H1 (cell line): ENCODE measurements around the gene B3GLCT. TPM values are rescaled to one million over a fixed set of nuclear protein-coding genes. Genes with fewer than 3 reads are reported as not detected.

Experiments used
- BRCA1 ChIP-seq: IDR thresholded peaks from 2 replicates; pipeline ENCODE4 v1.6.1; 2012; ENCODE audit warnings: low read depth, low read length, improper control_type of control experiment
- EGR1 ChIP-seq: IDR thresholded peaks from 2 replicates; pipeline ENCODE4 v1.6.1; 2011; ENCODE audit warnings: low read depth, low read length, borderline replicate concordance
- POLR2A ChIP-seq, 2 experiments: IDR thresholded peaks; 1 replicate in 1 of 2; 2 replicates in 1 of 2; pipeline ENCODE4 v1.6.1; 2011; ENCODE audit warnings: low read depth in 2 of 2, low read length in 2 of 2, mild to moderate bottlenecking in 2 of 2; ENCODE audit errors: control extremely low read depth in 1 of 2
- RFX5 ChIP-seq: IDR thresholded peaks from 2 replicates; pipeline ENCODE4 v1.6.1; 2011; ENCODE audit warnings: low read depth, low read length, improper control_type of control experiment, borderline replicate concordance
- SAP30 ChIP-seq: fragments of 300-600 bp; sonication (generic); IDR thresholded peaks from 2 replicates; pipeline ENCODE4 v1.7.1; 2012; ENCODE audit warnings: low read length, moderate library complexity, mild to moderate bottlenecking, inconsistent platforms; ENCODE audit not compliant: insufficient read depth, insufficient replicate concordance
- SIX5 ChIP-seq: IDR thresholded peaks from 2 replicates; pipeline ENCODE4 v1.6.1; 2011; ENCODE audit warnings: mild to moderate bottlenecking, low read depth, low read length
- TAF7 ChIP-seq: optimal IDR thresholded peaks from 2 replicates; pipeline ENCODE3; 2011; ENCODE audit warnings: low read depth, mild to moderate bottlenecking, inconsistent platforms, low read length, moderate library complexity, borderline replicate concordance
- TBP ChIP-seq: IDR thresholded peaks from 2 replicates; pipeline ENCODE4 v1.6.1; 2011; ENCODE audit warnings: low read depth, low read length, improper control_type of control experiment
- polyA plus RNA-seq, 7 experiments: library from polyadenylated mRNA; depleted of rRNA in 3 of 7; stranded (reverse) in 5 of 7; unstranded in 2 of 7; fragments of >200 nt in 5 of 7; fragments of 200-250 nt in 2 of 7; gene quantifications; 1 replicate in 5 of 7; 2 replicates in 1 of 7; 4 replicates in 1 of 7; pipeline versions ENCODE4 v1.2.1 to v1.2.3, GENCODE V29; 2011 to 2013; ENCODE audit warnings: missing spikeins in 2 of 7, mixed read lengths in 2 of 7
- total RNA-seq: library from RNA; stranded (reverse); fragmentation: NEBNext Ultra II Directional; extraction: Animal tissue kit (Norgen Biotek cat#: 25700); gene quantifications from 2 replicates; pipeline ENCODE4 v1.2.1, GENCODE V29; 2021
- TF ChIP-seq, protein P1 (sequence below): fragments of 300-600 bp; sonication (generic); IDR thresholded peaks from 2 replicates; pipeline ENCODE4 v1.7.1; 2012; ENCODE audit warnings: low read length, moderate library complexity, mild to moderate bottlenecking, inconsistent platforms; ENCODE audit not compliant: insufficient replicate concordance

The B3GLCT gene
- total and polyA plus RNA-seq, 2 of the 8 experiments (the other 6 are each of a cell fraction or from before 2014, with no cell fraction given) = 1.5 to 4.1 TPM

DNA sequence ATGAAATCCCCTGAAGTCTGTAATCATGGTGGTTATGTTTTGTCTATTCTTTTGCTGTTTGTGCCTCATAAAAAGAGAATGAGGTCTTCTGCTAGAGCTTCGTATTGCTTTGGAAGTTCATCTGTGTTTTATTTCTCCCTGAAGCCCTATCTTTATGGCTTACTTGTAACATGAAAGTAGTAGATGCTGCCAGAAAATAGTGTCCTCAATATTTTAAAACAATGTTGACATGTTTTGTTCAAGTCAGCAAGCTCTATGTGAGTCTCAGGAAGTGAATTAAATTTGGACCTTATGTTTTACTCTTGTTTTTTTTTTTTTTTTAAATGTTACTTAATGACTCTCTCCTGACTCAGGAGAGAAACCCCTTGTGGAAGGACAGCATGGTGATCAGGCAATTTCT lies 130.5 kb downstream of the B3GLCT start (continued):
- TF ChIP-seq, protein P1, sequence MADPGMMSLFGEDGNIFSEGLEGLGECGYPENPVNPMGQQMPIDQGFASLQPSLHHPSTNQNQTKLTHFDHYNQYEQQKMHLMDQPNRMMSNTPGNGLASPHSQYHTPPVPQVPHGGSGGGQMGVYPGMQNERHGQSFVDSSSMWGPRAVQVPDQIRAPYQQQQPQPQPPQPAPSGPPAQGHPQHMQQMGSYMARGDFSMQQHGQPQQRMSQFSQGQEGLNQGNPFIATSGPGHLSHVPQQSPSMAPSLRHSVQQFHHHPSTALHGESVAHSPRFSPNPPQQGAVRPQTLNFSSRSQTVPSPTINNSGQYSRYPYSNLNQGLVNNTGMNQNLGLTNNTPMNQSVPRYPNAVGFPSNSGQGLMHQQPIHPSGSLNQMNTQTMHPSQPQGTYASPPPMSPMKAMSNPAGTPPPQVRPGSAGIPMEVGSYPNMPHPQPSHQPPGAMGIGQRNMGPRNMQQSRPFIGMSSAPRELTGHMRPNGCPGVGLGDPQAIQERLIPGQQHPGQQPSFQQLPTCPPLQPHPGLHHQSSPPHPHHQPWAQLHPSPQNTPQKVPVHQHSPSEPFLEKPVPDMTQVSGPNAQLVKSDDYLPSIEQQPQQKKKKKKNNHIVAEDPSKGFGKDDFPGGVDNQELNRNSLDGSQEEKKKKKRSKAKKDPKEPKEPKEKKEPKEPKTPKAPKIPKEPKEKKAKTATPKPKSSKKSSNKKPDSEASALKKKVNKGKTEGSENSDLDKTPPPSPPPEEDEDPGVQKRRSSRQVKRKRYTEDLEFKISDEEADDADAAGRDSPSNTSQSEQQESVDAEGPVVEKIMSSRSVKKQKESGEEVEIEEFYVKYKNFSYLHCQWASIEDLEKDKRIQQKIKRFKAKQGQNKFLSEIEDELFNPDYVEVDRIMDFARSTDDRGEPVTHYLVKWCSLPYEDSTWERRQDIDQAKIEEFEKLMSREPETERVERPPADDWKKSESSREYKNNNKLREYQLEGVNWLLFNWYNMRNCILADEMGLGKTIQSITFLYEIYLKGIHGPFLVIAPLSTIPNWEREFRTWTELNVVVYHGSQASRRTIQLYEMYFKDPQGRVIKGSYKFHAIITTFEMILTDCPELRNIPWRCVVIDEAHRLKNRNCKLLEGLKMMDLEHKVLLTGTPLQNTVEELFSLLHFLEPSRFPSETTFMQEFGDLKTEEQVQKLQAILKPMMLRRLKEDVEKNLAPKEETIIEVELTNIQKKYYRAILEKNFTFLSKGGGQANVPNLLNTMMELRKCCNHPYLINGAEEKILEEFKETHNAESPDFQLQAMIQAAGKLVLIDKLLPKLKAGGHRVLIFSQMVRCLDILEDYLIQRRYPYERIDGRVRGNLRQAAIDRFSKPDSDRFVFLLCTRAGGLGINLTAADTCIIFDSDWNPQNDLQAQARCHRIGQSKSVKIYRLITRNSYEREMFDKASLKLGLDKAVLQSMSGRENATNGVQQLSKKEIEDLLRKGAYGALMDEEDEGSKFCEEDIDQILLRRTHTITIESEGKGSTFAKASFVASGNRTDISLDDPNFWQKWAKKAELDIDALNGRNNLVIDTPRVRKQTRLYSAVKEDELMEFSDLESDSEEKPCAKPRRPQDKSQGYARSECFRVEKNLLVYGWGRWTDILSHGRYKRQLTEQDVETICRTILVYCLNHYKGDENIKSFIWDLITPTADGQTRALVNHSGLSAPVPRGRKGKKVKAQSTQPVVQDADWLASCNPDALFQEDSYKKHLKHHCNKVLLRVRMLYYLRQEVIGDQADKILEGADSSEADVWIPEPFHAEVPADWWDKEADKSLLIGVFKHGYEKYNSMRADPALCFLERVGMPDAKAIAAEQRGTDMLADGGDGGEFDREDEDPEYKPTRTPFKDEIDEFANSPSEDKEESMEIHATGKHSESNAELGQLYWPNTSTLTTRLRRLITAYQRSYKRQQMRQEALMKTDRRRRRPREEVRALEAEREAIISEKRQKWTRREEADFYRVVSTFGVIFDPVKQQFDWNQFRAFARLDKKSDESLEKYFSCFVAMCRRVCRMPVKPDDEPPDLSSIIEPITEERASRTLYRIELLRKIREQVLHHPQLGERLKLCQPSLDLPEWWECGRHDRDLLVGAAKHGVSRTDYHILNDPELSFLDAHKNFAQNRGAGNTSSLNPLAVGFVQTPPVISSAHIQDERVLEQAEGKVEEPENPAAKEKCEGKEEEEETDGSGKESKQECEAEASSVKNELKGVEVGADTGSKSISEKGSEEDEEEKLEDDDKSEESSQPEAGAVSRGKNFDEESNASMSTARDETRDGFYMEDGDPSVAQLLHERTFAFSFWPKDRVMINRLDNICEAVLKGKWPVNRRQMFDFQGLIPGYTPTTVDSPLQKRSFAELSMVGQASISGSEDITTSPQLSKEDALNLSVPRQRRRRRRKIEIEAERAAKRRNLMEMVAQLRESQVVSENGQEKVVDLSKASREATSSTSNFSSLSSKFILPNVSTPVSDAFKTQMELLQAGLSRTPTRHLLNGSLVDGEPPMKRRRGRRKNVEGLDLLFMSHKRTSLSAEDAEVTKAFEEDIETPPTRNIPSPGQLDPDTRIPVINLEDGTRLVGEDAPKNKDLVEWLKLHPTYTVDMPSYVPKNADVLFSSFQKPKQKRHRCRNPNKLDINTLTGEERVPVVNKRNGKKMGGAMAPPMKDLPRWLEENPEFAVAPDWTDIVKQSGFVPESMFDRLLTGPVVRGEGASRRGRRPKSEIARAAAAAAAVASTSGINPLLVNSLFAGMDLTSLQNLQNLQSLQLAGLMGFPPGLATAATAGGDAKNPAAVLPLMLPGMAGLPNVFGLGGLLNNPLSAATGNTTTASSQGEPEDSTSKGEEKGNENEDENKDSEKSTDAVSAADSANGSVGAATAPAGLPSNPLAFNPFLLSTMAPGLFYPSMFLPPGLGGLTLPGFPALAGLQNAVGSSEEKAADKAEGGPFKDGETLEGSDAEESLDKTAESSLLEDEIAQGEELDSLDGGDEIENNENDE = no peak
- TF ChIP-seq RFX5 = no peak
- no peak for TF ChIP-seq POLR2A (IDR thresholded peaks at IDR 0.05; ENCODE audit: control extremely low read depth in 1 of 2, low read depth in 2 of 2, low read length in 2 of 2)
- TF ChIP-seq BRCA1 = no peak
- TF ChIP-seq EGR1 = no peak
- no peak for TF ChIP-seq TBP
- TF ChIP-seq SAP30 = no peak
- TF ChIP-seq SIX5 = no peak
- TF ChIP-seq TAF7 = no peak
